Hepatocyte (in vitro differentiated cells): ENCODE results near the gene CHAF1A.

Source experiments
- EZH2 ChIP-seq: fragments of 200-600 bp; sonication (generic); IDR thresholded peaks from 2 replicates; pipeline ENCODE4 v1.6.1; 2016; ENCODE audit warnings: antibody characterized with exemption, mild to moderate bottlenecking, borderline replicate concordance
- TF ChIP-seq, protein P1 (sequence below): fragments of 200-600 bp; sonication (generic); IDR thresholded peaks from 2 replicates; pipeline ENCODE4 v1.5.1; 2016; ENCODE audit warnings: antibody characterized with exemption, mild to moderate bottlenecking; ENCODE audit not compliant: poor library complexity

DNA sequence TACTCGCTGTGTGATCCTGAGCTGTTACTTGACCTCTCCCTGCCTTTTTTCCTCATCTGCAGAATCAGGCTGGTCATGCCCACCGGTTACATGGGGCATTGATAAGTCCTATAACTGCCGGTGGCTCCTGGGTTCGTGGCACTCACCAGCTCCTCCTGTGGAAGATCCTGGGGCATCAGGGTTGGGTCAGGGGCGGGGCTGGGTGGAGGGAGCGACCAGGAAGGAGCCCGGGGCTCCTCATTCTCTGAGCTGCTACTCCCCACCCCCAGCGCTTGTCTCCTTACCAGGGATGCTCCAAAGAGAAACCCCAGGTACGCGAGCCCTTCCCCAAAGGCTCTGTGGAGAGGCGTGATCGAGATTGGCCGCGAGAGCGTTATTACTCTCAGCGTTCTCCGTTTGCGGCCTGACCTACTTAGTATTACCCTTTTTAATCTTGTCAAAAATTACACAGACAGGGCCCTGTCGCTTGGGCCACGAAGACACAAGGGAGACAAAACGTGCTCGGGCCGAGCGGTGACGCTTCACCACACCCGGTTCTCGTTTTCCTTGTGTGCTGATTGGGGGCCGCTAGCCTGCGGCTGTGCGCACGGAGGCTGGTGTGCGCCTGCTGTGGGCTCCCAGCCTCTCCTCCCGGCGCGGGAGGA lies 80.4 kb downstream of the CHAF1A start:
- TF ChIP-seq, protein P1, sequence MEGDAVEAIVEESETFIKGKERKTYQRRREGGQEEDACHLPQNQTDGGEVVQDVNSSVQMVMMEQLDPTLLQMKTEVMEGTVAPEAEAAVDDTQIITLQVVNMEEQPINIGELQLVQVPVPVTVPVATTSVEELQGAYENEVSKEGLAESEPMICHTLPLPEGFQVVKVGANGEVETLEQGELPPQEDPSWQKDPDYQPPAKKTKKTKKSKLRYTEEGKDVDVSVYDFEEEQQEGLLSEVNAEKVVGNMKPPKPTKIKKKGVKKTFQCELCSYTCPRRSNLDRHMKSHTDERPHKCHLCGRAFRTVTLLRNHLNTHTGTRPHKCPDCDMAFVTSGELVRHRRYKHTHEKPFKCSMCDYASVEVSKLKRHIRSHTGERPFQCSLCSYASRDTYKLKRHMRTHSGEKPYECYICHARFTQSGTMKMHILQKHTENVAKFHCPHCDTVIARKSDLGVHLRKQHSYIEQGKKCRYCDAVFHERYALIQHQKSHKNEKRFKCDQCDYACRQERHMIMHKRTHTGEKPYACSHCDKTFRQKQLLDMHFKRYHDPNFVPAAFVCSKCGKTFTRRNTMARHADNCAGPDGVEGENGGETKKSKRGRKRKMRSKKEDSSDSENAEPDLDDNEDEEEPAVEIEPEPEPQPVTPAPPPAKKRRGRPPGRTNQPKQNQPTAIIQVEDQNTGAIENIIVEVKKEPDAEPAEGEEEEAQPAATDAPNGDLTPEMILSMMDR: no peak
- TF ChIP-seq EZH2: no peak
